ENCODE results near the gene MTHFD1L.
"Not testable (repeated sequence)": the region's sequence is repeated elsewhere in the genome, so short reads cannot be mapped to it uniquely, and the experiment has no call there.

The MTHFD1L gene

GRCh38 chr6:151021896-151022295, 156.4 kb downstream of the MTHFD1L start:
- no peak for DNase-seq

GRCh38 chr6:151022492-151022891, 157.0 kb downstream of the MTHFD1L start:
- no peak for DNase-seq

- DNase-seq, result no peak
Measured at GRCh38 chr6:151023342-151023741, 157.8 kb downstream of the MTHFD1L start.

GRCh38 chr6:151024597-151024996, 159.1 kb downstream of the MTHFD1L start:
- DNase-seq, result no peak

DNA sequence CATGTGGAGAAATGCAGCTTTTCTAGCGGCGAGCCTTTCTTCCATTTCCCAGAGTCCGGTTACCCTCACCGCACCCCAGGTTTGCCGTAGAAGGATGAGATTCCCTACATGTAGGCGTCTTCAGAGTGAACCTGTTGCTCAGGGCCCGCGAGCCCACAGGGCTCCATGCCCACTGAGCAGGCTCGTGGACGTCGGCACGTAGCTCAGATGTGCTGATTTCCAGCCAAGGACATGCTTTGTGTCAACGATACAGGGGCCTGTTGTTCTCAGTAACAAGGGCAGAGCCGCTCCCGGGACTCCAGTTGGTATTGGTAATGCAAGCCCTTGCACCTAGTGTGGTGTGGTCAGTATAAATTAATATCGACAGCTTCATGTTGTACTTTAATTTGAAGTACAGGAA, 159.6 kb downstream of the MTHFD1L start:
- no peak for DNase-seq

- no peak for DNase-seq
Measured at GRCh38 chr6:151026041-151026663, 160.7 kb downstream of the MTHFD1L start.

- DNase-seq, result no peak
Measured at GRCh38 chr6:151027295-151027747, 161.8 kb downstream of the MTHFD1L start.

GRCh38 chr6:151027936-151028838, 162.7 kb downstream of the MTHFD1L start:
- no peak for DNase-seq

DNA sequence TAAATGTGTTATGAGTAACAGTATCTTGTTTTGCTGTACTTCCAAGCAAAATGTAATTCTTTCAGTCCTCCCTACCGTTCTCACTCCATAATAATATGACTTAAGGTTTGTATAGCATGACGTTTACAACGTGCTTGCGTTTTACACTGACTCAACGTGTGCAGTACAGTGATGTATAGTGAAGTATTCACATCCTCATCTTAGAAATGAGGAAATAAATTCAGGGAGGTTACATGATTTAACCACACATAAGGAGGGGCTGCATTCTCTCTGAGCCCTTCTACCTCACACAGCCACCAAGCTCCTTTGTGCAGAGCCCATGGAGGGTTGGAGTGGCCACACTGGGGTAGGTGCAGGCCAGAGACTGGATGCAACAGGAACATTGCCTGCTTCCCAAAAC, 164.5 kb downstream of the MTHFD1L start:
- DNase-seq, result no peak

DNA sequence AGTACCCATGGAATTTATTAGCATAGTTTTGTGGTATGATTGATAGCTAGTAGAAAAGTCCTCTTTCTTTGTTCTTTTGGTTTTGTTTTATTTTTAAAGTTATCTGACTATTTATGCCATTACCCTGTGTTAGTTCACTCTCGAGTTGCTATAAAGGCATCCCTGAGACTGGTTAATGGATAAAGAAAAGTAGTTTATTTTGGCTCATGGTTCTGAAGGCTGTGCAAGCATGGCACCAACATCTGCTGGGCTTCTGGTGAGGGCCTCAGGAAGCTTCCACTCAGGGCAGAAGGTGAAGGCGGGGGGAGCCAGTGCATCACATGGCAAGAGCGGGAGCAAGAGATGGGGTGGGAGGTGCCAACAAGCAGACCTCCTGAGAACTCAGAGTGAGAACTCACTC, 166.5 kb downstream of the MTHFD1L start:
- DNase-seq, result no peak

- no peak for DNase-seq
Measured at GRCh38 chr6:151034825-151035781, 169.6 kb downstream of the MTHFD1L start.

DNA sequence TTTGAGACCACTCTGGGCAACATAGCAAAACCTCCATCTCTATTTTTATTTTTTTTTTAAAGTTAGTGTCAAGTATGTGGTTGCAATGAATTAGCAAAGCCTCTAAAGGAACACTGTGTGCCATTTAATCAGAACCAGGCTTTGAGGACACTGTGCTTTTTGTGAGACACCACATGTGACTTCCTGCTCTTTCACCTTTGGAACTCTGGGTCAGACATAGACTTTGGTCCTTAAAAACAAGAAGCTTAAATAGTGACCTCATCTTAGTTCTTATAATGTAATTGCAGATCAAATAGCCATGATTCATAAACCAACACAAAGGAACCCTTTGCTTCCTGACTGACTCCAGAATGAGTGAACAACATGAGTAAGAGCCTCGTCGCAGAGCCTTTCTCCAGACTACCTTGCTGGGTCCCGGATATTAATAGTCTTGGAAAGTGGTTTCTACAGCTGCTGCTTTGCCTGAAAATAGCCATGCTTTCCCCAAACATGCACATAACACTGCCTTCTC, 170.8 kb downstream of the MTHFD1L start:
- not testable (repeated sequence) for DNase-seq

DNA sequence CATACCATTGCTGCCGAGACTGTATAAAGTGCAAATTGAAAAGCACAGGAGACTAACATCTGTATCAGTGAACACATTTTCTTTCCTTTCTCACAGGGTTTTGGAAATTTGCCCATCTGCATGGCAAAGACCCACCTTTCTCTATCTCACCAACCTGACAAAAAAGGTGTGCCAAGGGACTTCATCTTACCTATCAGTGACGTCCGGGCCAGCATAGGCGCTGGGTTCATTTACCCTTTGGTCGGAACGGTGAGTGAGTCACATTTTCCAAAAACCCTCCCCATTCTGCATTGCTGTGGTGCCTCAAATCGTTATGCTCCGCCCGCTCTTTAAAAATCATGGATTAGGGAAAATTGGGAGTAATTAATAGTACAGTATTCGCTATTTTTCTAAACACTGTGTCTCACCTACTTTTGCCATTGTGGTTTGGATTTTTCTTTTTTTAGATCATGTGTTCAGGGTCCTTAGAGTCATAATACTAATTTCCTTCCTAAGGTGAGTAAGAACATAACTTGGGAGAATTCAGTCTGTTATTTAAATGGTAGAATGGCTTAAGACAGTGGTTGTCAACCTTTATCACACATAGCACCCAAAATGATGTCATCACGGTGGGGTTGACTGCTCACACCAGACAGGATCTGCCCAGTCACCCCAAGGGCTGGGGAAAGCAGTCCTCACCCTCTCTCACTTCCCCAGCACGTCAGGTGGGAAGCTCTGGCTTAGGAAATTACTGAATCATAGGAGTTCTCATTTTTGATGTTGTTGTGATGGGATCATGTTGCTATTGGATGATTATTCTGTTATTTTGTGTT, 171.6 kb downstream of the MTHFD1L start:
- DNase-seq, result no peak

GRCh38 chr6:151038616-151039015, 173.1 kb downstream of the MTHFD1L start:
- DNase-seq, result no peak

- not testable (repeated sequence) for DNase-seq
Measured at GRCh38 chr6:151040888-151041521, 175.5 kb downstream of the MTHFD1L start.

GRCh38 chr6:151041686-151042085, 176.2 kb downstream of the MTHFD1L start:
- DNase-seq, result no peak

GRCh38 chr6:151042911-151043330, 177.4 kb downstream of the MTHFD1L start:
- DNase-seq, result not testable (repeated sequence)

DNA sequence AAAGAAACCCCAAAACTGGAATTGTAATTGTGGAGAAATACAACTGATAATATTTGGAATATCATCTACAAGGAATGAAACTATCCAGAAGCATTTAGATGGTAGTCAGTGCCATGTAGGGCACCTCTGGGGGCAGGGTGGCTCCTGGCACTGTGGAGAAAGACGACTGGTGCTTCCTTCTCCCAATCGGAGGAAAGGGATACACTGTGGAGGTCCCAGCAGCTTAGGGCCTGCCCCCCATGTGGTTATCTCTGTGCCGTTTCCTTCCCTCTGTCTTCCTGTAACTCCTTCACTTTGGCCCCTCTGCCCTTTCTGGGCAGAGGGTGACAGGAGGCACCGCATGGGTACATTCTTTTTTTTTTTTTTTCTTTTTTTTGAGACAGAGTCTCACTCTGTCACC, 178.4 kb downstream of the MTHFD1L start:
- DNase-seq, result no peak

DNA sequence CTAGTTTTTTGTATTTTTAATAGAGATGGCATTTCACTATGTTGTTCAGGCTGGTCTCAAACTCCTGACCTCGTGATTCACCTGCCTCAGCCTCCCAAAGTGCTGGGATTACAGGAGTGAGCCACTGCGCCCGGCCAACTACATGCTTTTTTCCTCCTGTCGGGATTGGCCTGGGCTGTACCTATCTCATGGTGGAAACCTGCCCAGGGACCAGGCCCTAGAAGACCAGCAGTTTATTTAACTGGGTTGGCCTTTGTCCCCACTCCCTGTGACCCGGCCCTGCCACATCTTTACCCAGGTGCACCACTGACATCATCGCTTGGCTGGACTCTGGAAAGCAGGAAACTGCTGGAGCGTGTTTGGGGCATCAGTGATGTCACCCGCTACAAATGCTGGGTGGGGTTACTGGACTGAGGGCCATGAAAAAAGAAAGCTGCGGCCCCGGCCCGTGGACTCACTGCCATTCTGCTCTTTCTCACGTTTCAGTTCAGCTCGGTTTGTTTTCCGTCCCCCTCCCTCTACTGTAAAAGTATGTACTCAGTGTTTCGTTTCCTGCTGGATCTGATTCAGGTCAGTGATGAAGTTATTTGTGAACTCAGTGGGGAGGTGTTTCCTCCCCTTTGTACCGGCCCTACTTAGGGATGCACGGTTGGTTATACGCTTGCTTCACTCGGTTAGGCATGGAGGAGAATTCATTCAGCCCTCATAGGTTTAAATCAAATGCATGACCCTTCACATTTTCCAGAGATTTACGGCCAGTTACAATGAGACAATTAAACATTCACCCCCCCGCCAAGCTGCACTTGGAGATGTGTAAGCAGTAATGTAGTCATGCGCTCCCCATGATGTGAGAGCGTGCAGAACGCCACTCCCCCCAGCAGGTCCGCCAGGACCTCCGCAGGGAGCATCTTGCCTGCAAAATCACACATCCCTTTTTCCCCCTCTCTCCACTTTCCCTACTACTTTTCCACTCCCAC, 179.3 kb downstream of the MTHFD1L start:
- no peak for DNase-seq

Data from stimulated activated CD4-positive, alpha-beta T cell treated with anti-CD3 and anti-CD28 coated beads, Interleukin-4, amount 100 ng/mL, for 1 hour (primary cell).